SK-N-SH (cell line): ENCODE measurements around the gene LSG1. TPM values are rescaled to one million over a fixed set of nuclear protein-coding genes. Genes with fewer than 3 reads are reported as not detected.

Source experiments
- CTCF ChIA-PET: fragments of 300-600, 350-600 bp; formaldehyde crosslinking; extraction: SDS; loops from one replicate; lab custom pipeline; 2021; lab: Yijun Ruan, JAX
- POLR2A ChIA-PET: fragments of 350-600 bp; sonication (Branson Sonifier 250); formaldehyde crosslinking; extraction: SDS; loops from one replicate; lab custom pipeline; 2020; ENCODE audit warnings: antibody characterized with exemption, inconsistent platforms; lab: Yijun Ruan, JAX
- DNase-seq: peaks from one replicate; pipeline ENCODE4 v3.0.0; 2012
- H2AFZ ChIP-seq: fragments of 200-600 bp; sonication (generic); 2 replicates; pipeline ENCODE4 v1.8.1; 2016; ENCODE audit warnings: antibody characterized with exemption, mild to moderate bottlenecking, low read depth
- H3F3A ChIP-seq: fragments of 200-600 bp; sonication (generic); replicated peaks from 2 replicates; pipeline ENCODE3; 2016; ENCODE audit warnings: antibody characterized with exemption, mild to moderate bottlenecking; ENCODE audit not compliant: insufficient read depth
- H3K27ac ChIP-seq, 2 experiments: fragments of 200-500 bp in 1 of 2; fragments of 200-600 bp in 1 of 2; sonication (Bioruptor generic) in 1 of 2; sonication (generic), shearing (Covaris generic) in 1 of 2; 2 replicates each; pipeline versions ENCODE4 v1.5.1 to v1.6.1; 2014 to 2016; ENCODE audit warnings: low read depth in 2 of 2, inconsistent platforms in 1 of 2, low read length in 1 of 2, mild to moderate bottlenecking in 1 of 2, mixed read lengths in 1 of 2
- H3K27me3 ChIP-seq: fragments of 200-600 bp; sonication (generic), shearing (Covaris generic); 2 replicates; pipeline ENCODE4 v1.6.1; 2016; ENCODE audit warnings: mixed run types; ENCODE audit not compliant: insufficient read depth
- H3K36me3 ChIP-seq, 2 experiments: fragments of 200-500 bp in 1 of 2; fragments of 200-600 bp in 1 of 2; sonication (Bioruptor generic) in 1 of 2; sonication (generic) in 1 of 2; replicated peaks in 1 of 2; 2 replicates each; pipeline versions ENCODE3 to v1.5.1; 2014 to 2016; ENCODE audit warnings: low read length in 1 of 2, mild to moderate bottlenecking in 1 of 2; ENCODE audit not compliant: insufficient read depth in 2 of 2, control insufficient read depth in 1 of 2
- H3K4me1 ChIP-seq, 2 experiments: fragments of 200-500 bp in 1 of 2; fragments of 200-600 bp in 1 of 2; sonication (Bioruptor generic) in 1 of 2; sonication (generic), shearing (Covaris generic) in 1 of 2; 2 replicates each; pipeline versions ENCODE4 v1.5.1 to v1.6.1; 2014 to 2016; ENCODE audit warnings: low read depth in 1 of 2, low read length in 1 of 2, mixed run types in 1 of 2; ENCODE audit not compliant: insufficient read depth in 2 of 2, control insufficient read depth in 1 of 2
- H3K4me2 ChIP-seq: fragments of 200-600 bp; sonication (generic), shearing (Covaris generic); 2 replicates; pipeline ENCODE4 v1.6.1; 2017; ENCODE audit warnings: mixed run types
- H3K4me3 ChIP-seq, 2 experiments: fragments of 200-500 bp in 1 of 2; fragments of 200-600 bp in 1 of 2; sonication (Bioruptor generic) in 1 of 2; sonication (generic), shearing (Covaris generic) in 1 of 2; 2 replicates each; pipeline versions ENCODE4 v1.5.1 to v1.8.1; 2014 to 2016; ENCODE audit warnings: low read depth in 2 of 2, inconsistent platforms in 1 of 2, low read length in 1 of 2, mild to moderate bottlenecking in 1 of 2, mixed read lengths in 1 of 2, moderate library complexity in 1 of 2
- H3K79me2 ChIP-seq: fragments of 200-600 bp; sonication (generic); 2 replicates; pipeline ENCODE4 v1.8.1; 2017; ENCODE audit warnings: mild to moderate bottlenecking; ENCODE audit not compliant: insufficient read depth
- H3K9ac ChIP-seq: fragments of 200-600 bp; sonication (generic); 2 replicates; pipeline ENCODE4 v1.6.1; 2017; ENCODE audit warnings: mixed run types
- H3K9me2 ChIP-seq: fragments of 200-600 bp; sonication (generic); 2 replicates; pipeline ENCODE4 v1.6.1; 2017; ENCODE audit warnings: mixed run types
- H3K9me3 ChIP-seq: fragments of 200-600 bp; sonication (generic); 2 replicates; pipeline ENCODE4 v1.6.1; 2017; ENCODE audit warnings: mixed run types, mild to moderate bottlenecking, moderate library complexity
- H4K20me1 ChIP-seq: fragments of 200-600 bp; sonication (generic); 2 replicates; pipeline ENCODE4 v1.6.1; 2017; ENCODE audit warnings: mild to moderate bottlenecking, mixed run types; ENCODE audit not compliant: insufficient read depth
- CHD2 ChIP-seq: fragments of 150-350 bp; IDR thresholded peaks from 2 replicates; pipeline ENCODE4 v1.6.1; 2018; ENCODE audit warnings: low read length; ENCODE audit not compliant: partially characterized antibody
- CTCF ChIP-seq: fragments of 200-600 bp; sonication (generic); IDR thresholded peaks from 2 replicates; pipeline ENCODE4 v1.6.1; 2017; ENCODE audit warnings: antibody characterized with exemption, mild to moderate bottlenecking, moderate library complexity
- ELF1 ChIP-seq: IDR thresholded peaks from 2 replicates; pipeline ENCODE4 v1.4.0; 2012
- EP300 ChIP-seq, 2 experiments: IDR thresholded peaks; 2 replicates each; pipeline versions ENCODE4 v1.4.0 to v1.6.1; 2012; ENCODE audit warnings: borderline replicate concordance in 1 of 2, low read depth in 1 of 2, low read length in 1 of 2
- FOXJ3 ChIP-seq: sonication (generic); formaldehyde crosslinking; IDR thresholded peaks from 2 replicates; pipeline ENCODE4 v1.5.1; 2020; ENCODE audit warnings: mild to moderate bottlenecking, missing genetic modification reagents
- GABPA ChIP-seq: IDR thresholded peaks from 2 replicates; pipeline ENCODE4 v1.4.0; 2012; ENCODE audit warnings: low read depth, mild to moderate bottlenecking
- JUND ChIP-seq: IDR thresholded peaks from 2 replicates; pipeline ENCODE4 v1.4.0; 2012
- MEF2A ChIP-seq: IDR thresholded peaks from 2 replicates; pipeline ENCODE4 v1.4.0; 2012; ENCODE audit warnings: low read depth, borderline replicate concordance
- NFIC ChIP-seq: IDR thresholded peaks from 2 replicates; pipeline ENCODE4 v1.4.0; 2012; ENCODE audit warnings: borderline replicate concordance
- PBX3 ChIP-seq: IDR thresholded peaks from 2 replicates; pipeline ENCODE4; 2012
- POLR2AphosphoS5 ChIP-seq: IDR thresholded peaks from 2 replicates; pipeline ENCODE4 v1.6.1; 2012; ENCODE audit warnings: low read depth, low read length
- RFX5 ChIP-seq: IDR thresholded peaks from 2 replicates; pipeline ENCODE4 v1.6.1; 2012; ENCODE audit warnings: mild to moderate bottlenecking, improper control_type of control experiment, low read length
- SMC3 ChIP-seq: IDR thresholded peaks from 2 replicates; pipeline ENCODE4 v1.6.1; 2012; ENCODE audit warnings: low read depth, low read length, improper control_type of control experiment
- WGBS: methylation state at CpG from one replicate; pipeline ENCODE4 v1.1.6; 2017; ENCODE audit warnings: low lambda C conversion rate; 5-methylcytosine and 5-hydroxymethylcytosine counted together
- polyA plus RNA-seq, 3 experiments: library from polyadenylated mRNA; depleted of rRNA; stranded (reverse); fragments of >200 nt; gene quantifications; 2 replicates each; pipeline ENCODE4 v1.2.3, GENCODE V29; 2012
- TF ChIP-seq, protein P1 (sequence below): IDR thresholded peaks from 2 replicates; pipeline ENCODE4 v1.4.0; 2012; ENCODE audit warnings: low read depth
- TF ChIP-seq, protein P2 (sequence below): fragments of 150-350 bp; IDR thresholded peaks from 2 replicates; pipeline ENCODE4 v1.6.1; 2016; ENCODE audit warnings: mild to moderate bottlenecking, low read depth, low read length
- TF ChIP-seq, protein P3 (sequence below): IDR thresholded peaks from 2 replicates; pipeline ENCODE4 v1.4.0; 2012; ENCODE audit warnings: low read depth, borderline replicate concordance

LSG1 gene
- polyA plus RNA-seq, 1 of the 3 experiments (the other 2 are of a cell fraction) = 35.1 TPM

DNA sequence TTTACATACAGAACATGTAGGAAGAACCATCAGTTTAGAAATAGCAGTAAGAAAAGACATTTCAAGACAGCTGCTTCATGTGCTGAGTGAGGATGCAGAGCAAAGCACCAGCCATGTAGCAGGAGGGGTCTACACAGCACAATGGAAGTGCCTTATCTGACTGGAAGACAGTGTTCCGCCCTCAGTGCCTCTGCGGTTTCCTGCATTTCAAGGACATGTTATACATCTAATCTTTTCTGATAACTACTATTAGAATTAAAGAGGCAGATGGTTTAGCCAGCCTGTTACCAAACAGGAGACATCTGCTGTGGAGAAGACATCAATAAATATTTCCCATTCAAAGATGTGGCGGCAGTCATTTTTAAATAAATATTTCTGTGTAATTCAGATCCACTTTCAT lies 10.6 kb downstream of the LSG1 start:
- H3K9me2 ChIP-seq = no peaks in the 10 kb centered on the region
- POLR2A ChIA-PET = no interaction called here

GRCh38 chr3:194659778-194660177 lies 12.2 kb downstream of the LSG1 start:
- ChIA-PET CTCF (interaction anchor here (1.0 to 4.6 kb wide), 4 partner anchors 8 to 326 kb away, joined by 3 to 30 read pairs (median 4); partner anchors contain the start of gene LSG1), POLR2A (no interaction called here)
- Histone ChIP-seq H3K9me2 (no peaks in the 10 kb centered on the region), H3K4me3 (no peak overlapping the region), H3K4me1 (no peaks in the 10 kb centered on the region), H3K4me2 (no peak overlapping the region), H3K36me3 (peaks cover 46 to 67% of the 10 kb centered on the region in 2 experiments), H3K27me3 (no peaks in the 10 kb centered on the region), H3K9me3 (no peaks in the 10 kb centered on the region), H2AFZ (no peak overlapping the region), H3F3A (peaks cover 5% of the 10 kb centered on the region), H3K27ac (no peak overlapping the region), H3K9ac (no peak overlapping the region), H3K79me2 (peaks cover 6% of the 10 kb centered on the region; the same call in 1 of the 2 replicates), H4K20me1 (no peaks in the 10 kb centered on the region)
- no peak for DNase-seq
- WGBS = 91% methylated on average over 7 of the region's 7 CpGs
- no peak for TF ChIP-seq RFX5
- TF ChIP-seq, protein P1, sequence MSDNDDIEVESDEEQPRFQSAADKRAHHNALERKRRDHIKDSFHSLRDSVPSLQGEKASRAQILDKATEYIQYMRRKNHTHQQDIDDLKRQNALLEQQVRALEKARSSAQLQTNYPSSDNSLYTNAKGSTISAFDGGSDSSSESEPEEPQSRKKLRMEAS = no peak
- no peak for TF ChIP-seq ELF1
- TF ChIP-seq GABPA = no peak
- TF ChIP-seq MEF2A = no peak
- no peak for TF ChIP-seq POLR2AphosphoS5
- no peak for TF ChIP-seq JUND
- TF ChIP-seq FOXJ3 (CRISPR knock-in tag) = no peak
- TF ChIP-seq NFIC = no peak
- no peak for TF ChIP-seq CTCF
- no peak for TF ChIP-seq SMC3
- no peak for TF ChIP-seq CHD2
- TF ChIP-seq PBX3 = no peak

More for the DNA sequence above, 10.6 kb downstream of the LSG1 start:
- Histone ChIP-seq H3K4me2 (no peak overlapping the region), H3K27ac (no peak overlapping the region), H3K4me1 (no peaks in the 10 kb centered on the region), H3K36me3 (peaks cover 56 to 75% of the 10 kb centered on the region in 2 experiments), H3K27me3 (no peaks in the 10 kb centered on the region), H4K20me1 (no peaks in the 10 kb centered on the region), H3F3A (peaks cover 5% of the 10 kb centered on the region), H3K9me3 (no peaks in the 10 kb centered on the region), H3K79me2 (peaks cover 2% of the 10 kb centered on the region), H3K9ac (no peak overlapping the region), H3K4me3 (no peak overlapping the region), H2AFZ (no peak overlapping the region)
- no peak for DNase-seq
- no peak for TF ChIP-seq EP300 (IDR thresholded peaks at IDR 0.05; ENCODE audit: borderline replicate concordance in 1 of 2, low read depth in 1 of 2, low read length in 1 of 2)
- TF ChIP-seq, protein P2, sequence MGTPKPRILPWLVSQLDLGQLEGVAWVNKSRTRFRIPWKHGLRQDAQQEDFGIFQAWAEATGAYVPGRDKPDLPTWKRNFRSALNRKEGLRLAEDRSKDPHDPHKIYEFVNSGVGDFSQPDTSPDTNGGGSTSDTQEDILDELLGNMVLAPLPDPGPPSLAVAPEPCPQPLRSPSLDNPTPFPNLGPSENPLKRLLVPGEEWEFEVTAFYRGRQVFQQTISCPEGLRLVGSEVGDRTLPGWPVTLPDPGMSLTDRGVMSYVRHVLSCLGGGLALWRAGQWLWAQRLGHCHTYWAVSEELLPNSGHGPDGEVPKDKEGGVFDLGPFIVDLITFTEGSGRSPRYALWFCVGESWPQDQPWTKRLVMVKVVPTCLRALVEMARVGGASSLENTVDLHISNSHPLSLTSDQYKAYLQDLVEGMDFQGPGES = no peak
- TF ChIP-seq, protein P3, sequence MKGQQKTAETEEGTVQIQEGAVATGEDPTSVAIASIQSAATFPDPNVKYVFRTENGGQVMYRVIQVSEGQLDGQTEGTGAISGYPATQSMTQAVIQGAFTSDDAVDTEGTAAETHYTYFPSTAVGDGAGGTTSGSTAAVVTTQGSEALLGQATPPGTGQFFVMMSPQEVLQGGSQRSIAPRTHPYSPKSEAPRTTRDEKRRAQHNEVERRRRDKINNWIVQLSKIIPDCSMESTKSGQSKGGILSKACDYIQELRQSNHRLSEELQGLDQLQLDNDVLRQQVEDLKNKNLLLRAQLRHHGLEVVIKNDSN = no peak
- CTCF ChIA-PET = interaction anchor here (4.6 kb wide), 1 partner anchor 10 kb away, joined by 30 read pairs; the partner anchor contains the start of gene LSG1
- WGBS = 99% methylated on average over 3 of the region's 3 CpGs
